ENCODE data around the gene ZNF462. TPM values are rescaled to one million over a fixed set of nuclear protein-coding genes. Genes with fewer than 3 reads are reported as not detected.
A peak's percentile ranks its signal among the peaks of the same experiment; 100 is the strongest.

Gene ZNF462
- polyA plus RNA-seq, 3 donors = not detected

DNA sequence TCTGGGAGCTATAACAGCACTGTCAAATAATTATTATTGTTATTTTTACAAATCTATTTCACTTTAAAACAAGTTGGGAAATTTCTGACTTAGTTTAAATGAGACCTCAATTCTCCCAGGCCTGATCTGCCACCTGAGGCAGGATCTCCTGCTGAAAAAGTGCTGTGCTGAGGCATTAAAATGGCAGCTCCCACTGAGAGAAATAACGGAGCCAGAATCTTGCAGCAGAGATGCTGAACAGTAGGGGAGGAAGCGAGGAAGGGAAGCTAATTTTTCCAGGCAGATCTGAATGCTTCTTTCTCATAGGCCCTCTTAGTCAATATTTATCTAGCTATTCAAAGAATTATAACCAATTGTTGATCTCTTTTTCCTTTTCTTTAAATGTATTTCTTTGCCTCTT lies 196.3 kb downstream of the ZNF462 start:
- Histone ChIP-seq H4K20me1 (ENCODE audit: insufficient read depth, low read length) (no peaks in the 10 kb centered on the region), H3K9ac (ENCODE audit: insufficient read depth, low read length, poor library complexity, severe bottlenecking) (no peak overlapping the region), H3K9me3 (replicated peaks in 1 of 2; ENCODE audit: control insufficient read depth in 1 of 2, insufficient read depth in 1 of 2, low read length in 2 of 2) (no peaks in the 10 kb centered on the region), H3K79me2 (ENCODE audit: insufficient read depth, low read length) (no peaks in the 10 kb centered on the region), H3K27me3 (ENCODE audit: control insufficient read depth in 2 of 2, insufficient read depth in 2 of 2, low read length in 2 of 2) (no peaks in the 10 kb centered on the region), H3K27ac (ENCODE audit: low read depth in 1 of 2, low read length in 2 of 2) (no peak overlapping the region), H3K4me2 (replicated peaks; ENCODE audit: extremely low read depth, low read length, poor library complexity, severe bottlenecking) (no peak overlapping the region), H3K36me3 (replicated peaks in 1 of 2; ENCODE audit: control insufficient read depth in 1 of 2, insufficient read depth in 2 of 2, low read length in 2 of 2) (no peaks in the 10 kb centered on the region), H3K4me1 (ENCODE audit: control insufficient read depth in 1 of 2, insufficient read depth in 2 of 2, low read length in 2 of 2) (peaks cover 9 to 12% of the 10 kb centered on the region in 2 donors), H2AFZ (ENCODE audit: insufficient read depth, low read depth, low read length, poor library complexity, severe bottlenecking) (no peak overlapping the region), H3K4me3 (replicated peaks in 1 of 3; ENCODE audit: low read depth in 2 of 3, low read length in 3 of 3) (no peak overlapping the region)
- intact Hi-C loops (cut with micrococcal nuclease) = no loop called here
- TF ChIP-seq, protein P1, sequence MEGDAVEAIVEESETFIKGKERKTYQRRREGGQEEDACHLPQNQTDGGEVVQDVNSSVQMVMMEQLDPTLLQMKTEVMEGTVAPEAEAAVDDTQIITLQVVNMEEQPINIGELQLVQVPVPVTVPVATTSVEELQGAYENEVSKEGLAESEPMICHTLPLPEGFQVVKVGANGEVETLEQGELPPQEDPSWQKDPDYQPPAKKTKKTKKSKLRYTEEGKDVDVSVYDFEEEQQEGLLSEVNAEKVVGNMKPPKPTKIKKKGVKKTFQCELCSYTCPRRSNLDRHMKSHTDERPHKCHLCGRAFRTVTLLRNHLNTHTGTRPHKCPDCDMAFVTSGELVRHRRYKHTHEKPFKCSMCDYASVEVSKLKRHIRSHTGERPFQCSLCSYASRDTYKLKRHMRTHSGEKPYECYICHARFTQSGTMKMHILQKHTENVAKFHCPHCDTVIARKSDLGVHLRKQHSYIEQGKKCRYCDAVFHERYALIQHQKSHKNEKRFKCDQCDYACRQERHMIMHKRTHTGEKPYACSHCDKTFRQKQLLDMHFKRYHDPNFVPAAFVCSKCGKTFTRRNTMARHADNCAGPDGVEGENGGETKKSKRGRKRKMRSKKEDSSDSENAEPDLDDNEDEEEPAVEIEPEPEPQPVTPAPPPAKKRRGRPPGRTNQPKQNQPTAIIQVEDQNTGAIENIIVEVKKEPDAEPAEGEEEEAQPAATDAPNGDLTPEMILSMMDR (IDR thresholded peaks at IDR 0.05) = no peak
- Mint-ChIP-seq H3K27me3 (ENCODE audit: low read depth in 3 of 3) (peaks cover 0 to 5% (median 1%) of the 10 kb centered on the region in 3 donors), H3K36me3 (no peaks in the 10 kb centered on the region), H3K27ac (no peak overlapping the region), H3K4me3 (no peak overlapping the region), H3K9me3 (peaks cover 0 to 4% (median 0%) of the 10 kb centered on the region in 7 donors), H3K4me1 (peaks cover 12% of the 10 kb centered on the region)
- no CpG with 5 or more reads among the region's 2 CpGs for WGBS (ENCODE audit: insufficient coverage)
- DNase-seq = no peak

DNA sequence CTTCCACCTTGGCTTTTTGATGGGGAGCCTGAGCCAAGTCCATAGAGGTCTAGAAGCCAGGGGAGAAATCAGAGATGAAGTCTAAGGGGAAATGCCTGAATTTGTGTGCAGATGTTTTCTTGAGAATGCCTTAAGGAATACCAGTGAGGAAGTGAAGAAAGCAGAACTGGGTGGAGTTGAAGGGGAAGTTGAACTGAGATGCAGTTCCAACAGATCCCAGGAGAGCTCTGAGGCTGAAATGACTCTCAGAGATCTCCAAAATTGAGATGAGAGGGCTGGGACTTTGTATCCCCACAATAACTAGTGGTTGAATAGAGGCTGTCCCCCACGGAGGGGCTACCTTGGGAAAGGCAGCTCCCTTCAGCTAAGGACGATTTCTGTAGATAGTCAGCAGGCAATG lies 197.1 kb downstream of the ZNF462 start:
- H3K4me1 ChIP-seq (ENCODE audit: control insufficient read depth in 1 of 2, insufficient read depth in 2 of 2, low read length in 2 of 2) = peaks cover 9 to 12% of the 10 kb centered on the region in 2 donors
- H3K4me2 ChIP-seq (replicated peaks; ENCODE audit: extremely low read depth, low read length, poor library complexity, severe bottlenecking) = peak overlapping the region; percentile 12
- Mint-ChIP-seq H3K9me3 (peaks cover 0 to 5% (median 2%) of the 10 kb centered on the region in 7 donors), H3K27ac (peak overlapping the region in 5 of 7 donors; percentile 6 to 76 (median 32)), H3K4me3 (peak overlapping the region in 1 of 2 donors; percentile 40), H3K4me1 (peaks cover 12% of the 10 kb centered on the region), H3K27me3 (ENCODE audit: low read depth in 3 of 3) (peaks cover 0 to 8% (median 1%) of the 10 kb centered on the region in 3 donors), H3K36me3 (no peaks in the 10 kb centered on the region)
- no peak overlapping the region for H3K27ac ChIP-seq (ENCODE audit: low read depth in 1 of 2, low read length in 2 of 2)
- no peak overlapping the region for H3K9ac ChIP-seq (ENCODE audit: insufficient read depth, low read length, poor library complexity, severe bottlenecking)
- no peak overlapping the region for H2AFZ ChIP-seq (ENCODE audit: insufficient read depth, low read depth, low read length, poor library complexity, severe bottlenecking)
- no CpG with 5 or more reads among the region's 2 CpGs for WGBS (ENCODE audit: insufficient coverage)
- no peaks in the 10 kb centered on the region for H4K20me1 ChIP-seq (ENCODE audit: insufficient read depth, low read length)
- intact Hi-C loops (cut with micrococcal nuclease) = no loop called here
- H3K4me3 ChIP-seq (replicated peaks in 1 of 3; ENCODE audit: low read depth in 2 of 3, low read length in 3 of 3) = no peak overlapping the region
- H3K9me3 ChIP-seq (replicated peaks in 1 of 2; ENCODE audit: control insufficient read depth in 1 of 2, insufficient read depth in 1 of 2, low read length in 2 of 2) = no peaks in the 10 kb centered on the region
- DNase-seq = peak; percentile 7 to 36 (median 20)
- TF ChIP-seq, protein P1 (IDR thresholded peaks at IDR 0.05) = no peak
- no peaks in the 10 kb centered on the region for H3K36me3 ChIP-seq (replicated peaks in 1 of 2; ENCODE audit: control insufficient read depth in 1 of 2, insufficient read depth in 2 of 2, low read length in 2 of 2)
- H3K27me3 ChIP-seq (ENCODE audit: control insufficient read depth in 2 of 2, insufficient read depth in 2 of 2, low read length in 2 of 2) = no peaks in the 10 kb centered on the region
- no peaks in the 10 kb centered on the region for H3K79me2 ChIP-seq (ENCODE audit: insufficient read depth, low read length)

Small RNA genes within 50 kb of the gene (small RNA-seq; reads per million reads assigned to genes)
- not detected for gene RNA5SP292 (ENCODE audit: insufficient read length, low read depth)
